HEK293 (cell line): ENCODE measurements around the gene ZNF438.

Experiments used
- CTCF ChIA-PET: fragments of 350-600 bp; formaldehyde crosslinking; extraction: SDS; loops from one replicate; lab custom pipeline; 2021; ENCODE audit warnings: antibody characterized with exemption; lab: Yijun Ruan, JAX
- POLR2A ChIA-PET: fragments of 300-600 bp; formaldehyde crosslinking; extraction: SDS; loops from one replicate; lab custom pipeline; 2020; ENCODE audit warnings: antibody characterized with exemption, inconsistent platforms; lab: Yijun Ruan, JAX
- H3K27ac ChIP-seq: fragments of 200-500 bp; sonication (Bioruptor generic); 2 replicates; pipeline ENCODE4 v1.5.1; 2014; ENCODE audit warnings: low read depth, low read length, control low read depth, inconsistent platforms; ENCODE audit errors: extremely low read depth
- H3K36me3 ChIP-seq, 2 experiments: fragments of 200-500 bp in 1 of 2; sonication (Bioruptor generic) in 1 of 2; 1 replicate in 1 of 2; 2 replicates in 1 of 2; pipeline ENCODE4 v1.5.1; 2014 to 2017; ENCODE audit warnings: inconsistent platforms in 2 of 2, low read length in 2 of 2; ENCODE audit not compliant: control insufficient read depth in 2 of 2, insufficient read depth in 1 of 2
- H3K4me1 ChIP-seq: fragments of 200-500 bp; sonication (Bioruptor generic); 2 replicates; pipeline ENCODE4 v1.5.1; 2014; ENCODE audit warnings: mild to moderate bottlenecking, low read length, inconsistent platforms; ENCODE audit not compliant: control insufficient read depth, insufficient read depth
- H3K4me3 ChIP-seq: 2 replicates; pipeline ENCODE4 v1.5.1; 2011; ENCODE audit warnings: low read depth, mild to moderate bottlenecking, control low read depth, low read length, moderate library complexity
- H3K9me3 ChIP-seq: fragments of 200-500 bp; sonication (Bioruptor generic); 2 replicates; pipeline ENCODE4 v1.5.1; 2014; ENCODE audit warnings: low read depth, low read length, inconsistent platforms; ENCODE audit not compliant: control insufficient read depth, insufficient read depth
- KLF10 ChIP-seq: fragments of 450-650 bp; IDR thresholded peaks from 2 replicates; pipeline ENCODE4 v1.5.1; 2018; ENCODE audit warnings: missing biosample characterization, mild to moderate bottlenecking, missing genetic modification characterization
- SCRT2 ChIP-seq: fragments of 450-650 bp; formaldehyde crosslinking; IDR thresholded peaks from 2 replicates; pipeline ENCODE4 v1.5.1; 2016; ENCODE audit warnings: missing biosample characterization, missing genetic modification characterization
- SP2 ChIP-seq: fragments of 450-650 bp; formaldehyde crosslinking; IDR thresholded peaks from 2 replicates; pipeline ENCODE4 v1.5.1; 2016; ENCODE audit warnings: missing biosample characterization, missing genetic modification characterization
- WT1 ChIP-seq: fragments of 450-650 bp; formaldehyde crosslinking; IDR thresholded peaks from 2 replicates; pipeline ENCODE4 v1.5.1; 2016; ENCODE audit warnings: missing biosample characterization, missing genetic modification characterization
- ZBTB17 ChIP-seq: fragments of 450-650 bp; formaldehyde crosslinking; IDR thresholded peaks from 2 replicates; pipeline ENCODE4 v1.5.1; 2016; ENCODE audit warnings: missing biosample characterization, missing genetic modification characterization
- ZBTB44 ChIP-seq: fragments of 450-650 bp; IDR thresholded peaks from 2 replicates; pipeline ENCODE4 v1.5.1; 2018; ENCODE audit warnings: missing biosample characterization, mild to moderate bottlenecking, missing genetic modification characterization
- ZNF2 ChIP-seq: fragments of 450-650 bp; formaldehyde crosslinking; IDR thresholded peaks from 2 replicates; pipeline ENCODE4 v1.5.1; 2016; ENCODE audit warnings: missing biosample characterization, missing genetic modification characterization
- ZNF214 ChIP-seq: fragments of 450-650 bp; formaldehyde crosslinking; IDR thresholded peaks from 2 replicates; pipeline ENCODE4 v1.5.1; 2017; ENCODE audit warnings: missing biosample characterization, mild to moderate bottlenecking, missing genetic modification characterization, borderline replicate concordance
- ZNF416 ChIP-seq: fragments of 450-650 bp; formaldehyde crosslinking; IDR thresholded peaks from 2 replicates; pipeline ENCODE4 v1.5.1; 2016; ENCODE audit warnings: missing biosample characterization, missing genetic modification characterization
- ZNF449 ChIP-seq: fragments of 450-650 bp; formaldehyde crosslinking; IDR thresholded peaks from 2 replicates; pipeline ENCODE4 v1.5.1; 2017; ENCODE audit warnings: missing biosample characterization, mild to moderate bottlenecking, missing genetic modification characterization, moderate library complexity
- ZNF558 ChIP-seq: fragments of 450-650 bp; formaldehyde crosslinking; IDR thresholded peaks from 2 replicates; pipeline ENCODE4 v1.5.1; 2016; ENCODE audit warnings: missing biosample characterization, missing genetic modification characterization
- ZNF658 ChIP-seq: fragments of 450-650 bp; formaldehyde crosslinking; IDR thresholded peaks from 2 replicates; pipeline ENCODE4; 2016; ENCODE audit warnings: missing biosample characterization, missing genetic modification characterization
- ZNF701 ChIP-seq: fragments of 450-650 bp; formaldehyde crosslinking; IDR thresholded peaks from 2 replicates; pipeline ENCODE4 v1.5.1; 2016; ENCODE audit warnings: missing biosample characterization, missing genetic modification characterization
- ZNF792 ChIP-seq: fragments of 450-650 bp; formaldehyde crosslinking; IDR thresholded peaks from 2 replicates; pipeline ENCODE4 v1.5.1; 2016; ENCODE audit warnings: missing biosample characterization, missing genetic modification characterization
- TF ChIP-seq, protein P1 (sequence below): fragments of 450-650 bp; formaldehyde crosslinking; IDR thresholded peaks from 2 replicates; pipeline ENCODE4 v1.5.1; 2016; ENCODE audit warnings: missing biosample characterization, missing genetic modification characterization
- TF ChIP-seq, protein P2 (sequence below): fragments of 450-650 bp; formaldehyde crosslinking; IDR thresholded peaks from 2 replicates; pipeline ENCODE4 v1.5.1; 2016; ENCODE audit warnings: missing biosample characterization, missing genetic modification characterization
- TF ChIP-seq, protein P3 (sequence below): fragments of 450-650 bp; formaldehyde crosslinking; IDR thresholded peaks from 2 replicates; pipeline ENCODE4 v1.5.1; 2016; ENCODE audit warnings: missing biosample characterization, missing genetic modification characterization, borderline replicate concordance

ZNF438 gene

DNA sequence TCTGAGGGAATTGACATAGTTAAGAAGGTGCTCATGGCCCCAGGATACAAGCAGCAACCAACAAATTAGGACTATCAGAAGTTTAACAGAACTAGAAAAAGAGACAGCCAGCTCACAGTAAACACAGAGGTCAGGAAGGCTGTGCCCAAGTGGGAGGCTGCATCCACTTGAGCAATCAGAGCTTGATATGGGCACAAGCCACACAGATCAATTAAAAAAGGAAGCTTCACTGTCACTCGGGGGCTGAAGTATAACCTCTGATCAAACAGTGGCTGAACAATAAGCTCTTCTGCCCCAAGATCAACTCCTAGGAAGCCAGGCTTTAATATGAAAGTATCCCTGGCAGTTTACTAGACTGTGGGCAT is 40.0 kb downstream of the ZNF438 start (continued):
- TF ChIP-seq SP2 (tag by site-specific recombination) (no peak), ZNF701 (tag by site-specific recombination) (no peak)

DNA sequence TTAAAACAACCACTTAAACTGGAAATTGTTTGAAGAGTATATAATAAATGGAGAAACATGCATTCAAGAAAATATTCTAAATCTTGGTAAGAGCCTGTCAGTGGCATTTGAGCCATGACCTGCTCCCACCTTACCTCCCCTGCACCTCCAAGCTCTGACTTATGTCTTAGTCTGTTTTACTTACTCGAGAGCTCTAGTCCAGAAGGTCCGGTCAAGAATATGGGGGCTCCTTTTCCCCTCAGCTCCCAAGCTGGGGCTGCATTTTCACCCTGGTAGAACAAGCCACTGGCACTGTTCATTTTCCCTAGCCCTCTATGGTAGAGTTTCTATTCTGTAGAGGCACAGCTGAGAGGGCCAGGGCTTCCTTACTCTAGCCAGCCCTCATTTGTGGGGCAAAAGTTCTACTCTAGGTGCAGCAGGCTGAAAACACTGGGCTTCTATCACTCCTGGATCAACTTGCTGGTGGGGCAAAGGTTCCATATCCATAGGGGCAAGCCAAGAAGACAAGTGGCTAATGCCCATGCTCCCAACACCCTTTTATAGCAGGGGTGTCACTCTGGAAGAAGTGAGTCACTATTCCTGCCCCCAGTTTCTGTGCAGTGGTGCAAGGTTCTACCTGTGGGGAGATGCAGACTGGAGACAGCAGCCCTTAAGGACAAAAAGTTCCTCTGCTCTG is 40.6 kb downstream of the ZNF438 start:
- POLR2A ChIA-PET: interaction anchor here (1.4 kb wide), 1 partner anchor 40 kb away, joined by 3 read pairs; the partner anchor contains the start of gene ZNF438
- TF ChIP-seq, protein P1, sequence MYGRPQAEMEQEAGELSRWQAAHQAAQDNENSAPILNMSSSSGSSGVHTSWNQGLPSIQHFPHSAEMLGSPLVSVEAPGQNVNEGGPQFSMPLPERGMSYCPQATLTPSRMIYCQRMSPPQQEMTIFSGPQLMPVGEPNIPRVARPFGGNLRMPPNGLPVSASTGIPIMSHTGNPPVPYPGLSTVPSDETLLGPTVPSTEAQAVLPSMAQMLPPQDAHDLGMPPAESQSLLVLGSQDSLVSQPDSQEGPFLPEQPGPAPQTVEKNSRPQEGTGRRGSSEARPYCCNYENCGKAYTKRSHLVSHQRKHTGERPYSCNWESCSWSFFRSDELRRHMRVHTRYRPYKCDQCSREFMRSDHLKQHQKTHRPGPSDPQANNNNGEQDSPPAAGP (tag by site-specific recombination): no peak
- TF ChIP-seq ZBTB44 (no peak), ZNF558 (no peak), ZBTB17 (tag by site-specific recombination) (no peak), ZNF416 (tag by site-specific recombination) (no peak), ZNF449 (tag by site-specific recombination) (no peak), WT1 (no peak), ZNF214 (no peak), ZNF658 (tag by site-specific recombination) (no peak), KLF10 (tag by site-specific recombination) (no peak), SCRT2 (no peak), ZNF792 (tag by site-specific recombination) (no peak), ZNF2 (tag by site-specific recombination) (no peak)
- TF ChIP-seq, protein P2, sequence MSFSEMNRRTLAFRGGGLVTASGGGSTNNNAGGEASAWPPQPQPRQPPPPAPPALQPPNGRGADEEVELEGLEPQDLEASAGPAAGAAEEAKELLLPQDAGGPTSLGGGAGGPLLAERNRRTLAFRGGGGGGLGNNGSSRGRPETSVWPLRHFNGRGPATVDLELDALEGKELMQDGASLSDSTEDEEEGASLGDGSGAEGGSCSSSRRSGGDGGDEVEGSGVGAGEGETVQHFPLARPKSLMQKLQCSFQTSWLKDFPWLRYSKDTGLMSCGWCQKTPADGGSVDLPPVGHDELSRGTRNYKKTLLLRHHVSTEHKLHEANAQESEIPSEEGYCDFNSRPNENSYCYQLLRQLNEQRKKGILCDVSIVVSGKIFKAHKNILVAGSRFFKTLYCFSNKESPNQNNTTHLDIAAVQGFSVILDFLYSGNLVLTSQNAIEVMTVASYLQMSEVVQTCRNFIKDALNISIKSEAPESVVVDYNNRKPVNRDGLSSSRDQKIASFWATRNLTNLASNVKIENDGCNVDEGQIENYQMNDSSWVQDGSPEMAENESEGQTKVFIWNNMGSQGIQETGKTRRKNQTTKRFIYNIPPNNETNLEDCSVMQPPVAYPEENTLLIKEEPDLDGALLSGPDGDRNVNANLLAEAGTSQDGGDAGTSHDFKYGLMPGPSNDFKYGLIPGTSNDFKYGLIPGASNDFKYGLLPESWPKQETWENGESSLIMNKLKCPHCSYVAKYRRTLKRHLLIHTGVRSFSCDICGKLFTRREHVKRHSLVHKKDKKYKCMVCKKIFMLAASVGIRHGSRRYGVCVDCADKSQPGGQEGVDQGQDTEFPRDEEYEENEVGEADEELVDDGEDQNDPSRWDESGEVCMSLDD: no peak
- TF ChIP-seq, protein P3, sequence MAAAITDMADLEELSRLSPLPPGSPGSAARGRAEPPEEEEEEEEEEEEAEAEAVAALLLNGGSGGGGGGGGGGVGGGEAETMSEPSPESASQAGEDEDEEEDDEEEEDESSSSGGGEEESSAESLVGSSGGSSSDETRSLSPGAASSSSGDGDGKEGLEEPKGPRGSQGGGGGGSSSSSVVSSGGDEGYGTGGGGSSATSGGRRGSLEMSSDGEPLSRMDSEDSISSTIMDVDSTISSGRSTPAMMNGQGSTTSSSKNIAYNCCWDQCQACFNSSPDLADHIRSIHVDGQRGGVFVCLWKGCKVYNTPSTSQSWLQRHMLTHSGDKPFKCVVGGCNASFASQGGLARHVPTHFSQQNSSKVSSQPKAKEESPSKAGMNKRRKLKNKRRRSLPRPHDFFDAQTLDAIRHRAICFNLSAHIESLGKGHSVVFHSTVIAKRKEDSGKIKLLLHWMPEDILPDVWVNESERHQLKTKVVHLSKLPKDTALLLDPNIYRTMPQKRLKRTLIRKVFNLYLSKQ (tag by site-specific recombination): no peak
- TF ChIP-seq, all 188 proteins: peak for 0
- Histone ChIP-seq H3K4me3 (no peak overlapping the region), H3K36me3 (no peaks in the 10 kb centered on the region), H3K27ac (no peak overlapping the region), H3K9me3 (no peaks in the 10 kb centered on the region), H3K4me1 (no peaks in the 10 kb centered on the region)
- CTCF ChIA-PET: no interaction called here
